SJCRH30 (cell line): ENCODE results near the gene UBR4. TPM values are rescaled to one million over a fixed set of nuclear protein-coding genes. Genes with fewer than 3 reads are reported as not detected.

Experiments
- DNase-seq, 2 experiments: peaks; one replicate each; pipeline ENCODE4 v3.0.0-alpha.2; 2015 to 2020
- H3K27ac ChIP-seq: fragments of 250-450 bp; sonication (Bioruptor Pico); 2 replicates; pipeline ENCODE4 v1.5.1; 2020; ENCODE audit warnings: mild to moderate bottlenecking, moderate library complexity
- H3K27me3 ChIP-seq: fragments of 250-450 bp; sonication (Bioruptor Pico); 2 replicates; pipeline ENCODE4 v1.5.1; 2020; ENCODE audit warnings: mild to moderate bottlenecking, moderate library complexity
- H3K36me3 ChIP-seq: fragments of 250-450 bp; sonication (Bioruptor Pico); 2 replicates; pipeline ENCODE4 v1.5.1; 2020; ENCODE audit warnings: mild to moderate bottlenecking, moderate library complexity
- H3K4me1 ChIP-seq: fragments of 250-450 bp; sonication (Bioruptor Pico); 2 replicates; pipeline ENCODE4 v1.5.1; 2020; ENCODE audit warnings: mild to moderate bottlenecking, moderate library complexity
- H3K4me3 ChIP-seq: fragments of 250-450 bp; sonication (Bioruptor Pico); 2 replicates; pipeline ENCODE4 v1.5.1; 2020; ENCODE audit warnings: mild to moderate bottlenecking, moderate library complexity
- H3K9me3 ChIP-seq: fragments of 250-450 bp; sonication (Bioruptor Pico); replicated peaks from 2 replicates; pipeline ENCODE4 v1.5.1; 2020; ENCODE audit warnings: mild to moderate bottlenecking, moderate library complexity
- total RNA-seq: library from RNA; depleted of rRNA; stranded (reverse); fragments of >200 nt; shearing (Covaris generic); gene quantifications from 2 replicates; pipeline ENCODE4 v1.2.3, GENCODE V29; 2014

Gene UBR4
- total RNA-seq, 1 experiment from 2014 or later = 96.7 TPM

DNA sequence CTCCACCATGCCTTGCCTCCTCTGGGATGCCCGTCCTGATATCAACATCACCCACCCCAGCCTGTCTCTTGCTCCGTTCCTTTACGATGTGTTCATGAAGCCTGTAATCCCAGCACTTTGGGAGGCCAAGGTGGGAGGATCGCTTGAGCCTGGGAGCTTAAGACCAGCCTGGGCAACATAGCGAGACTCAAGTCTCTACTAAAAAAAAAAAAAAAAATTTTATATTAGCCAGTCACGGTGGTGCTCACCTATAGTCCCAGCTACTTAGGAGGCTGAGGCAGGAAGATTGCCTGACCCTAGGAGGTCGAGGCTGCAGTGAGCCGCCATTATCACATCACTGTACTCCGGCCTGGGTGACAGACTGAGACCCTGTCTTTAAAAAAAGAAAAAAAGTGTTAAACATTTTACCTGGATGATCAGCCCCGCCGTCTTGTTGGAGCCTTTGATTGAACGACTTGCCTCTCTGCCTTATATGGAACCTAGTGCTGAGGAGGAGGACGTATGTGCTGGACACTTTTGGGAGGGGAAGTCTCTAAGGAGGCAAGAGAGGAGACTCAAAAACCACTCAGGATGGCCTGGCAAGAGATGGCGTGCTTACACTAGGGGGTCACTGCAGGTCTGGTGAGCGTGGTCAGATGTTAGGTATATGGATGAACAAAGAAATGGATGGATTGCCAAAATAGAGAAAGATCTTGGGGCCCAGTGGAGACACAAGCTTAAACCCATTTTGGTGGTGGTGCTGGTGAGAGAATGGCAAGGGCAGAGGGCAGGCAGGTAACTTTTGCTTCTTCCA, 173.1 kb downstream of the UBR4 start:
- no peak overlapping the region for H3K4me3 ChIP-seq
- H3K27me3 ChIP-seq = peaks cover 67% of the 10 kb centered on the region
- no peak for DNase-seq
- no peaks in the 10 kb centered on the region for H3K36me3 ChIP-seq
- H3K4me1 ChIP-seq = peaks cover 7% of the 10 kb centered on the region; the same call in 1 of the 2 replicates
- no peak overlapping the region for H3K27ac ChIP-seq
- H3K9me3 ChIP-seq = no peaks in the 10 kb centered on the region

DNA sequence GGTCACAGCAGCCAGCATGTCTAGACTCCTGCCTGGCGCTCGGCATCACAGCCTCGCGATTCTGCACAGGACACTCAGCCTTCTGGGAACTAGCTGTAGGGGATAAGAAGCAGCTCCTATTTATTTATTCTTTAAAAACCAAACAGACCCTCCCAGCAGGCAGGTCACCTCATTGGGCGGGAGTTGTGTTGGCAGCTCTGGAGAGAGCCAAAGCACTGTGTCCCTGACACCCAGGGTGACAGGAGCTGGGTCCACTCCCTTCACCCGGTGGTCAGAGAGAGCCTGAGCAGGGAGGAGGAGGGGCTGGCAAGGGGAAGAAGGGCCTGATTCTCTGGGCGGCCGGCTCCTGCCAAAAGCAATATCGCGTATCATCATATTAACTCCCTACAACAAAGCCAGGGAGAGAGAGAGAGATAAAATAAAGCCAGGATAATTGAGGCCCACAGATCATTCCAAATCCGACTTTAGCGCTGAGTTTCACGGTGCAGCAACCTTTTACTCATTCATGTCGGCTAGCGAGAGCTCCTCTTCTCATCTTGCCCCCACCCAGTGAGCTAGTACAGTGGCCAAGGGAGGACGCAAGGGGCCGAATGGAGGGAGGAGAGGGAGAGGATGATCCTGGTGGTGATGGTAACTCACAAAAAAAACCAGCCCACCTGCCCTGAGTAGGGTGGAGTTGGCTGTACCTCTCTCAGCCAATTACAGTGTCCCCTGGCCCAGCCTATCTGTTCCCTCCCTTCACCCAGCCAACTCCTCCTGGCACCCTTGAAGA, 173.8 kb downstream of the UBR4 start:
- Histone ChIP-seq H3K27me3 (peaks cover 69% of the 10 kb centered on the region), H3K9me3 (no peaks in the 10 kb centered on the region), H3K27ac (no peak overlapping the region), H3K4me1 (peaks cover 7% of the 10 kb centered on the region; the same call in 1 of the 2 replicates), H3K36me3 (no peaks in the 10 kb centered on the region), H3K4me3 (no peak overlapping the region)
- no peak for DNase-seq

DNA sequence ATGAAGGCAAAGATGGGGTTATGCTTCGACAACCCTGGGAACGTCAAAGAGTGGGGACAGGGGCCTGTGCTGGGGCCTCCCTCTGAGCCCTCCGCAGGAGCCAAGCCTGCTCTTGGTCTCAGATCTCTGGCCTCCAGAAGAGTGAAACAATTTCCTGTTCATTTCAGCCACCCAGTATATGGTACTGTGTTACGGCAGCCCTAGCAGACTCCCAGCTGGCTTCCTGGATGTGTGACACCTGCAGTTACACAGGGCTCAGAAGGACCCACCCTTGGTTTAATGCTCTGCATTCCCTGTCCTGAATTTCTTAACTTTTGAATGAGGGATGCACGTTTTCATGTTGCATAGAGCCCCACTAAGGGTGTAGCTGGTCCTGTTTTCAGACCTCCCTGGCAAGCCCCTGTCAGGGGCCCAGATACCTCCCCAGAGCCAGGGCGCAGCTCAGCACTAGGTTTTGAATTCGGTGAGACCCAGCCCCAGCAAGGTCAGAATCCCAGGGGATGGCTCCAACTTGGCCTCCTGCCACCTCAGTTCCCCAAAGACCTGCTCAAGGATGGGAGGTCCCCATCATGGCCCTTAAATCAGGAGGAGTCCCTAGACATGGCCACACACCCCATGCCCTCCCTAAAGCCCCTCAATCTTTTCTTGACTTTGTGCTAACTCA, 174.6 kb downstream of the UBR4 start:
- H3K4me3 ChIP-seq = no peak overlapping the region
- H3K4me1 ChIP-seq = peaks cover 7% of the 10 kb centered on the region; the same call in 1 of the 2 replicates
- H3K27ac ChIP-seq = no peak overlapping the region
- H3K9me3 ChIP-seq = no peaks in the 10 kb centered on the region
- no peaks in the 10 kb centered on the region for H3K36me3 ChIP-seq
- DNase-seq = no peak
- H3K27me3 ChIP-seq = peaks cover 72% of the 10 kb centered on the region

DNA sequence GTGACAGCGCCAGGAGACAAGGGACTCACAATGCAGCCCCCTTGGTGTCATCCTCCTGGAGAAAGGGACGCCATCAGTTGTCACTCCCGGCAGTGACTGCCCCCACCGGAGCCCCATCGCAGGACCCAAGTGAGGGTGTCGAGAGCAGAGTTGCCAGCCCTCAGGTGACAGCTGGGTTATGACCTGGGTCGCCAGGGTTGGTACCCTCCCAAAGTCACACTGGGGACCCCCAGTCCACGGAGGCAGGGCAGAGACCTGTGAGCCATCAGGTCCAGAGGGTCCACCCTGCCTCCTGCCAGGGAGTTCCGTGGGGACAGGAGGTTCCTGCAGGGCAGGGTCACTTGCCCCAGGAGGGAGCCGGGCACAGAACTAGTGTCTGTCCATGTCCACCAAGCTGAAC, 175.3 kb downstream of the UBR4 start:
- peaks cover 7% of the 10 kb centered on the region; the same call in 1 of the 2 replicates for H3K4me1 ChIP-seq
- H3K27ac ChIP-seq = no peak overlapping the region
- DNase-seq = no peak
- H3K36me3 ChIP-seq = no peaks in the 10 kb centered on the region
- no peak overlapping the region for H3K4me3 ChIP-seq
- no peaks in the 10 kb centered on the region for H3K9me3 ChIP-seq
- H3K27me3 ChIP-seq = peaks cover 71% of the 10 kb centered on the region

DNA sequence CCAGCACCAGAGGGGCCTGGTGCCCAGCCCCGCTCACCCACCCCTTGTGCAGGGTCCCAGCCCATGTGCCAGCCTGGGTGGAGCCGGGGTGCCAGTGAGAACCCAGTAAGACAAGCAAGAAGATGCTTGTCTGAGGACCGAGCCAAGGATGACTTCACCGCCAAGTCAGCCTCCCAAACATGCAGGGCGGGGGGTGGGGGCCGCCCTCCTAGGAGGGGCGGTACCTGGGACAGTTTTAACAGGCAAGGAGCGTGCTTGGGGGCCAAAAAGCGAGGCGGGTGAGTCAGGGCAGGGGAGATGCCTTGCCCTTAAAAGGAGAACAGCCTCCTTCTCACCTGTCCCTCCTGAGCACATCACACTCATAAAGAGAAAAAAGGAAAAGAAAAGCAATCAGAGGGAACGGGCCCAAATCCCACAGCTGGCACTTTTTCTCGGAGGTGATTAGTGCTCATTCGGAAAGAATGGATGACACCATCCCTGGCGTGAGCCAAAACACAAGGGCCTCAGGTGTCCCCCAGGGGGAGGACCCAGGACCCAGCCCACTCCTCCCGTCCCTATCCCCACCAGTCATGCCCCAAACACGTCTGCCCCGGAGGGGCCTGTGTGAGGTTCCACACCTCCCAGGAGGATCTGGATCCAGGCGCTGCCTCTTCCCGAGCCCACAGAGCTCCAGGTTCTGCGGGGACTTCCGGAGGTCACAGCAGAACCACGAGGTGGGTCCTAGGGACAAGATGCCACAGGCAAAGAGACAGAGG, 176.0 kb downstream of the UBR4 start:
- peaks cover 76% of the 10 kb centered on the region for H3K27me3 ChIP-seq
- H3K4me3 ChIP-seq = no peak overlapping the region
- no peaks in the 10 kb centered on the region for H3K9me3 ChIP-seq
- H3K4me1 ChIP-seq = peaks cover 7% of the 10 kb centered on the region; the same call in 1 of the 2 replicates
- DNase-seq = no peak
- H3K27ac ChIP-seq = no peak overlapping the region
- no peaks in the 10 kb centered on the region for H3K36me3 ChIP-seq

DNA sequence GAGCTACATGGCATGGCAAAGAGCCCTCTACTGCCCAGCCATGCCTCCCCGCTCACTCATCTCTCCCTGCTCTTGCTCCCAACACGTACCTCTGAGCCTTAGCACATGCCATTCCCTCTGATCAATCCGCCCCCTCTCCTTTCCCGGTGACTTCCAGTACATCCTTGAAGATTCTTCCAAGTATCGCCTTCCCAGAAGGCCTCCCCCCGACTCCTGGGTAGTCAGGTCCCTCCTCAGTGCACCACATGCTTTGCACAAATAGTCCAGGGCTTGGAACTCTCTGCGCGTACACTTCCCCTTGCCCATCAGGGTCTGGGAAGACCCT, 176.6 kb downstream of the UBR4 start:
- Histone ChIP-seq H3K4me1 (peaks cover 7% of the 10 kb centered on the region; the same call in 1 of the 2 replicates), H3K9me3 (no peaks in the 10 kb centered on the region), H3K4me3 (no peak overlapping the region), H3K27me3 (peaks cover 79% of the 10 kb centered on the region), H3K27ac (no peak overlapping the region), H3K36me3 (no peaks in the 10 kb centered on the region)
- DNase-seq = no peak

DNA sequence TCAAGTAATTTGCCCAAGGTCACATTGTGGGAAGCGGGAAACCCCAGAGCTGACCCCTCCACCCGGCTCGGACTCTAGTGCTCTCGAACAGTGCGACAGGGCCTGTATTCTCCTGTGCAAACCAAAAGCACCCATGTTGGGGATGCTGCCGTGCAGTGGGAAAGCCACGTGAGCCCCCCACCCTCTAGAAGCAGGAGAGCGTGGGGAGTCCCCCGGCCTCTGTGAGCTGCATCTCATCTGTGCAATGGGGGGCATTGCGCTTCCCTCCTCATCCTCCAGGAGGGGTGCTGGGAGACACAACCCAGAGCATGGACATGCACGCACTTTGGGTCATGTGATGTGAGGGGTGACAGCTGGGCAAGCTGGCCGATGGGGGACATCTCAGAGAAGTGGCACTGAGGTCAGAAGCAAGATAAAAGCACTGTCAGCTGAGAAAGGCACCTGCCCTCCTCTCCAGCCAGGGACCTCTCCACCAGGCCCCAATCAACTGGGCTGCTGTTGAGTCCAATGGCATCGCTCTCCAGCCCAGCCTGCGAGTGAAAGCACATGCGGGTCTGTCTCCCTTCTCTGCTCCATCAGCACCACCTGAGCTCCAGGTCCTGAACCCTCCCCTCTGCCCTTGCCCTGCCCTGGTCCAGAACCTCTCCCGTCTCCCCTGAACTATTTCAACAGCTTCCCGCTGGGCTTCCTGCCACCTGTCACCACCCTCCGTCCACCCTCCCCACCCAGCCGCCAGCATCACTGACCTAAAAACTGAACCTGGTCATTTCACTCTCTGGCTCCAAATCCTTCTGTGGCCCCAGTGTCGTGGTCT, 177.2 kb downstream of the UBR4 start:
- H3K4me3 ChIP-seq = no peak overlapping the region
- H3K36me3 ChIP-seq = no peaks in the 10 kb centered on the region
- no peak overlapping the region for H3K27ac ChIP-seq
- peaks cover 7% of the 10 kb centered on the region; the same call in 1 of the 2 replicates for H3K4me1 ChIP-seq
- no peaks in the 10 kb centered on the region for H3K9me3 ChIP-seq
- peaks cover 79% of the 10 kb centered on the region for H3K27me3 ChIP-seq
- no peak for DNase-seq

DNA sequence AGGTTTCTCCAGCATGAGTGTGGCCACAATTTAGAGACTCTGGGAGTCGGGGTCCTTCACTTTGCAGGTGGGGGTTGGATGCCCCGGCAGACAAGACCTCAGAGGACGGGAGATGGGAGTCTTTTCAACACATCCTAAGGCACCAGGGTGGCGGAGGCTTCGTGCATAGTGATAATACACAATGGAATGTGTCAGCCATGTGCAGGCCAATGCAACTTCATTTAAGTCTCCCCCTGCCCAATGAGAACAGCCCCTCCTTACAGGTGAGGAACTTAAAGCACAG, 177.7 kb downstream of the UBR4 start:
- Histone ChIP-seq H3K27me3 (peaks cover 73% of the 10 kb centered on the region), H3K9me3 (no peaks in the 10 kb centered on the region), H3K4me3 (no peak overlapping the region), H3K4me1 (peaks cover 7% of the 10 kb centered on the region; the same call in 1 of the 2 replicates), H3K36me3 (no peaks in the 10 kb centered on the region), H3K27ac (no peak overlapping the region)
- DNase-seq = no peak

DNA sequence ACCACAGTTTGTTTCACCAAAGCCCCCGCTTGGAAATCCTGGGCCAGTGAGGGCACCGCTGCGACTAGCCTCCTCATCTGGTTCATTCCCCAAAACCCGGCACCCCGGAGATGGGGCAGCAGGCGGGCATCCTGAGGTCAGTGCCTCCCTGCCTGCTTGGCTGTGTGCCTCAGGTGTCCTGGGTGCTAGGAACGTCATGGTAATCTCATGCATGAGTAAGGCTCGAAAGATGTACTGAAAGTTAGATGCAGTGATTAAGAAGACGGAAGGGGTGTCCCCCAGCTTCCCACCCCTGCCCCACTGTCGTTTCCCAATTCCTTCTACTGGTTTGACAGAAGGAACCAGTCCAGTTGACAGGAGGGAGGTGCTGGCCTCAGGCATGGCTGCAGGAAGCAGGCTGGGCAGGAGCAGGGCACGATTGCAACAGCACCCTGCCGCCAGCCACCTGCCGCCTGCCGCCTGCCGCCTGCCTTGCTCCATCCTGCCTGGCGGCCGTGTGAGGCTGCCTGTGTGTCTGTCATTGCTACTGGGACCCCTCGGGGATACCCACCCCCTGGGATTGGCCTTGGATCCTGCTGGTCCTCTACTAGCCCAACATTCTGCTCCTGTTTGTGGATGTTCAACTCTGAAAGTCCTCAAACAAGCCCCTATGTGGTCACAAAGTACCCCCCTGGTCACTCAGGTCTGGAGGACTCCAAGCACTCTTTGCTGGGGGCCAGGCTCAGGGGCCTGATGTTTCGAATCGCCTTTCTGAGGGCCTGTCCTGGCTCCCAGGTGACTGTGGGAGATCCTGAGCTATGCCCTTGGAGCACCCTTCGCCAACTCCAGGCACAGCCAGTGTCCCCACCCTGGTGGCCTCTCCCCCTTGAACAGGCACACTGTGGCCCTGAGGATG, 180.6 kb downstream of the UBR4 start:
- H3K27me3 ChIP-seq = peaks cover 47% of the 10 kb centered on the region
- H3K4me3 ChIP-seq = no peak overlapping the region
- no peak overlapping the region for H3K27ac ChIP-seq
- DNase-seq = no peak
- peaks cover 7% of the 10 kb centered on the region; the same call in 1 of the 2 replicates for H3K4me1 ChIP-seq
- H3K9me3 ChIP-seq = no peaks in the 10 kb centered on the region
- no peaks in the 10 kb centered on the region for H3K36me3 ChIP-seq

DNA sequence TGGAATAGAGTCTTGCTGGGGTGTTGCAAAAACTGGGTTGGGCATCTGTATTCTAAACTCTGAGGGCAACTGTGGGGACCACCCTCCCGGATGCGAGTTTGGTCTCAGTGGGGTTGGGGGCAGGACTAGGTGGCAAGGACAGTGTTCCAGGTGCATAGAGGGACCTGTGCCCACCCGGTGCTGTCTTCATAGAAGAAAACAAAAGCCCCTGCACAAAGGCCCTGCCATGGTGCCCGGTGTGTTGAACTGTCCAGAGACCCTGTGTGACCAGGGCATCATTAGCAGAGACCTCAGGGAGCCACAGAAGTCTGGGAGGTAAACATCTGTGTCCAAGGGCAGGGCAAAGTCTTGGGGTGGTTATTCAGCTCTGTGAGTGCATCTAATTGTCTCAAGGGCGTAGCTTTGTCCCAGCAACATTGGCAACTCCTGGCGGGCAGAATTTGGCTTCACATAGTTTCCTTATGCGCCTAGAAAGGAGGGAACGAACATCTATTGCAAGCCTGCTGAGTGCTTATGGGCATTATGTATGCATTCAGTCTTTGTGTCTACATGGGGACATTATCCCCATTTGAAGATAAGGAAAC, 181.4 kb downstream of the UBR4 start:
- peaks cover 5% of the 10 kb centered on the region; the same call in 1 of the 2 replicates for H3K4me1 ChIP-seq
- no peak overlapping the region for H3K4me3 ChIP-seq
- no peak for DNase-seq
- no peaks in the 10 kb centered on the region for H3K36me3 ChIP-seq
- H3K9me3 ChIP-seq = no peaks in the 10 kb centered on the region
- H3K27ac ChIP-seq = no peak overlapping the region
- peaks cover 39% of the 10 kb centered on the region for H3K27me3 ChIP-seq

DNA sequence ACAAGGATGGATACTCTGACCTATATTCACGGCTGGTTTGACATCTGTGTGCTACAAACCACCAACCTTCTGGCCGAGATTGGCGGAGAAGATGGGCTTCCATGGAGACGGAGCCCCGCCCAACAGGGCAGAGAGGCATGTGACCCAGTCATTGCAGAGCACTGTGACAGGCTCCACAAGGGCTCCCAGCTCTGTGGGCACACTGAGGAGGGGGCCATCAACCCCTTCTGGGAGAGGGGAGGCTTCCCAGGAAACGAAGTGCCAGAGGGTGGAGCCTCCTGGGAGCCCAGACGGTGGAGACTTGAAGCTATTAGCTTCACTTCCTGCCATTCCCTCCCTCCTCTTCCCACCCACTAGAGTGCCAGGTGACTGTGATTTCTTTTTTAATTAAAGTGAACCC, 182.0 kb downstream of the UBR4 start:
- Histone ChIP-seq H3K4me3 (no peak overlapping the region), H3K4me1 (no peaks in the 10 kb centered on the region; the same call in 1 of the 2 replicates), H3K27ac (no peak overlapping the region), H3K27me3 (peaks cover 34% of the 10 kb centered on the region), H3K36me3 (no peaks in the 10 kb centered on the region), H3K9me3 (no peaks in the 10 kb centered on the region)
- DNase-seq = no peak
